Keratinocyte (primary cell): ENCODE results near the gene CD36. TPM values are rescaled to one million over a fixed set of nuclear protein-coding genes. Genes with fewer than 3 reads are reported as not detected.

Source experiments
- DNase-seq: peaks from one replicate; pipeline ENCODE4 v3.0.0-alpha.2; 2011; ENCODE audit warnings: low read depth, missing footprints, low spot score
- FAIRE-seq: peaks from 2 replicates; lab custom pipeline; 2011; peaks lifted over from hg19 to GRCh38; lab: Jason Lieb, UNC
- H2AFZ ChIP-seq: 2 replicates; pipeline ENCODE4 v1.6.0; 2012; ENCODE audit warnings: low read length, control low read depth, inconsistent platforms; ENCODE audit not compliant: control insufficient read depth
- H3K27ac ChIP-seq: 2 replicates; pipeline ENCODE4 v1.5.1; 2011; ENCODE audit warnings: low read length; ENCODE audit not compliant: control insufficient read depth, insufficient read depth
- H3K27me3 ChIP-seq: 3 replicates; pipeline ENCODE4 v1.6.0; 2011; ENCODE audit warnings: low read length; ENCODE audit not compliant: control insufficient read depth, insufficient read depth; ENCODE audit errors: extremely low read depth
- H3K36me3 ChIP-seq, 2 experiments: 2 replicates in 1 of 2; 3 replicates in 1 of 2; pipeline ENCODE4 v1.5.1; 2011; ENCODE audit warnings: low read length in 2 of 2, mild to moderate bottlenecking in 1 of 2; ENCODE audit not compliant: control insufficient read depth in 2 of 2, insufficient read depth in 2 of 2; ENCODE audit errors: extremely low read depth in 1 of 2
- H3K4me1 ChIP-seq: 3 replicates; pipeline ENCODE4 v1.5.1; 2011; ENCODE audit warnings: low read length; ENCODE audit not compliant: control insufficient read depth, insufficient read depth; ENCODE audit errors: extremely low read depth
- H3K4me2 ChIP-seq: 3 replicates; pipeline ENCODE4 v1.6.0; 2011; ENCODE audit warnings: low read depth, low read length; ENCODE audit not compliant: control insufficient read depth, insufficient read depth; ENCODE audit errors: extremely low read depth
- H3K4me3 ChIP-seq, 3 experiments: fragments of 200-600 bp in 1 of 3; sonication (generic) in 1 of 3; 2 replicates in 2 of 3; 3 replicates in 1 of 3; pipeline ENCODE4 v1.5.1; 2011 to 2016; ENCODE audit warnings: low read length in 3 of 3, mild to moderate bottlenecking in 3 of 3, control low read depth in 2 of 3, inconsistent platforms in 1 of 3, low read depth in 1 of 3, mixed read lengths in 1 of 3, mixed run types in 1 of 3, moderate library complexity in 1 of 3; ENCODE audit not compliant: control insufficient read depth in 2 of 3, insufficient read depth in 2 of 3; ENCODE audit errors: extremely low read depth in 1 of 3
- H3K79me2 ChIP-seq: 2 replicates; pipeline ENCODE4 v1.6.0; 2012; ENCODE audit warnings: low read length; ENCODE audit not compliant: control insufficient read depth, insufficient read depth
- H3K9ac ChIP-seq: 3 replicates; pipeline ENCODE4 v1.6.0; 2011; ENCODE audit warnings: low read length; ENCODE audit not compliant: control insufficient read depth, insufficient read depth; ENCODE audit errors: extremely low read depth
- H3K9me1 ChIP-seq: 3 replicates; pipeline ENCODE4 v1.6.0; 2011; ENCODE audit warnings: low read length; ENCODE audit not compliant: control insufficient read depth, insufficient read depth; ENCODE audit errors: extremely low read depth
- H3K9me3 ChIP-seq: 2 replicates; pipeline ENCODE4 v1.5.1; 2012; ENCODE audit warnings: low read depth, low read length; ENCODE audit not compliant: control insufficient read depth
- H4K20me1 ChIP-seq: 3 replicates; pipeline ENCODE4 v1.6.0; 2011; ENCODE audit warnings: low read length; ENCODE audit not compliant: control insufficient read depth, insufficient read depth; ENCODE audit errors: extremely low read depth
- CTCF ChIP-seq, 3 experiments: IDR thresholded peaks in 1 of 3; conservative IDR thresholded peaks in 1 of 3; optimal IDR thresholded peaks in 1 of 3; 2 replicates in 2 of 3; 3 replicates in 1 of 3; pipeline versions ENCODE3 to v1.5.1; 2011; ENCODE audit warnings: low read length in 3 of 3, mild to moderate bottlenecking in 3 of 3, moderate library complexity in 2 of 3, control low read depth in 1 of 3, inconsistent platforms in 1 of 3; ENCODE audit not compliant: insufficient read depth in 2 of 3; ENCODE audit errors: extremely low read depth in 1 of 3
- EZH2 ChIP-seq: IDR thresholded peaks from one replicate; pipeline ENCODE4 v1.6.1; 2012; ENCODE audit warnings: inconsistent platforms, mild to moderate bottlenecking, low read length, moderate library complexity
- dilution Hi-C: fragments of 300-500 bp; cut with MboI; formaldehyde crosslinking; loops from one replicate; pipeline ENCODE4 v1.7.0; 2020; ENCODE audit warnings: low sequenced_read_pairs; ENCODE audit not compliant: extremely low pct_ligation_motif_present
- polyA plus RNA-seq, 5 experiments: library from polyadenylated mRNA; depleted of rRNA in 3 of 5; stranded (reverse) in 3 of 5; stranded (forward) in 1 of 5; unstranded in 1 of 5; fragments of >200 nt; gene quantifications; 1 replicate in 1 of 5; 2 replicates in 3 of 5; 3 replicates in 1 of 5; pipeline versions ENCODE4 v1.2.1 to v1.2.3, GENCODE V29; 2011 to 2012; ENCODE audit warnings: missing spikeins in 2 of 5, low read depth in 1 of 5, low replicate concordance in 1 of 5

The CD36 gene
- polyA plus RNA-seq, 1 donor (not counting 4 experiments of a cell fraction or from before 2014, with no cell fraction given): 0.59 TPM

- H3K27me3 ChIP-seq: no peaks in the 10 kb centered on the region
- no peak overlapping the region for H3K9ac ChIP-seq
- peaks cover 4% of the 10 kb centered on the region for H3K4me1 ChIP-seq
- H4K20me1 ChIP-seq: no peaks in the 10 kb centered on the region
- dilution Hi-C loops: loop anchor here (25.0 kb wide), 1 partner anchor 225 kb away; no protein-coding TSS in a partner anchor
- no peak overlapping the region for H2AFZ ChIP-seq
- no peaks in the 10 kb centered on the region for H3K36me3 ChIP-seq
- H3K9me1 ChIP-seq: no peaks in the 10 kb centered on the region
- no peak for DNase-seq
- no peaks in the 10 kb centered on the region for H3K79me2 ChIP-seq
- no peak for FAIRE-seq
- H3K4me2 ChIP-seq: no peak overlapping the region
- H3K4me3 ChIP-seq: no peak overlapping the region
- TF ChIP-seq EZH2: no peak
- TF ChIP-seq CTCF (optimal IDR thresholded peaks at IDR 0.05 in 1 of 3, IDR thresholded peaks at IDR 0.05 in 1 of 3, conservative IDR thresholded peaks at IDR 0.05 in 1 of 3; ENCODE audit: extremely low read depth in 1 of 3, insufficient read depth in 2 of 3, low read length in 3 of 3): no peak
- no peak overlapping the region for H3K27ac ChIP-seq
- H3K9me3 ChIP-seq: no peaks in the 10 kb centered on the region
These were observed 23.8 kb downstream of the CD36 start for GRCh38 chr7:80662252-80662651.

- Histone ChIP-seq H3K4me3 (no peak overlapping the region), H3K36me3 (no peaks in the 10 kb centered on the region), H3K9ac (no peak overlapping the region), H3K27me3 (no peaks in the 10 kb centered on the region), H3K79me2 (no peaks in the 10 kb centered on the region), H3K4me2 (no peak overlapping the region), H3K27ac (no peak overlapping the region), H3K9me3 (no peaks in the 10 kb centered on the region), H3K9me1 (no peaks in the 10 kb centered on the region), H3K4me1 (peaks cover 4% of the 10 kb centered on the region), H4K20me1 (no peaks in the 10 kb centered on the region), H2AFZ (no peak overlapping the region)
- TF ChIP-seq CTCF (optimal IDR thresholded peaks at IDR 0.05 in 1 of 3, IDR thresholded peaks at IDR 0.05 in 1 of 3, conservative IDR thresholded peaks at IDR 0.05 in 1 of 3; ENCODE audit: extremely low read depth in 1 of 3, insufficient read depth in 2 of 3, low read length in 3 of 3) (no peak), EZH2 (no peak)
- dilution Hi-C loops: loop anchor here (25.0 kb wide), 1 partner anchor 228 kb away; no protein-coding TSS in a partner anchor
- FAIRE-seq: no peak
- DNase-seq: no peak
These were observed 27.1 kb downstream of the CD36 start for GRCh38 chr7:80665526-80665925.
